HG03378 (cell line): ENCODE results near the gene LGALS9C.
A peak's percentile ranks its signal among the peaks of the same experiment; 100 is the strongest.
"Not testable (repeated sequence)": the region's sequence is repeated elsewhere in the genome, so short reads cannot be mapped to it uniquely, and the experiment has no call there.

Experiments used
- ATAC-seq: cut with Tn5 transposase; IDR thresholded peaks from one replicate; pipeline ENCODE4 v1.9.1; 2021; ENCODE audit warnings: mild to moderate bottlenecking, moderate library complexity; ENCODE audit not compliant: unreplicated experiment

The LGALS9C gene

GRCh38 chr17:18476508-18477308, at the start of gene LGALS9C:
Gene LGALS9C, plus strand, starts transcription at chr17:18476789. Its CDS starts 66 bp downstream, at chr17:18476855.
- peak; percentile 81 for ATAC-seq

- not testable (repeated sequence) for ATAC-seq
These were observed 44.4 kb upstream of the LGALS9C start for GRCh38 chr17:18432206-18432605.

GRCh38 chr17:18439465-18439870, 37.1 kb upstream of the LGALS9C start:
- ATAC-seq, result not testable (repeated sequence)

DNA sequence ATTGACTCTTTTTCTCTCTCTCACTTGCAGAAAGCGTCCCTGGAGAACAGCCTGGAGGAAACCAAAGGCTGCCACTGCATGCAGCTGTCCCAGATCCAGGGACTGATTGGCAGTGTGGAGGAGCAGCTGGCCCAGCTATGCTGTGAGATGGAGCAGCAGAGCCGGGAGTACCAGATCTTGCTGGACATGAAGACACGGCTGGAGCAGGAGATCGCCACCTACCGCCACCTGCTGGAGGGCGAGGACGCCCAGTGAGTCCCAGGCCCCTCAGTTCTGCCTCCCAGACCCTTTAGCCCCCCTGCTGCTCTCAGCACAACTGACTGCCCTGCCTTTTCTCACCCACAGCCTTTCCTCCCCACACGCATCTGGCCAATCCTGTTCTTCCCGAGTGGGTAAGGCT, 34.5 kb upstream of the LGALS9C start:
- ATAC-seq, result not testable (repeated sequence)

DNA sequence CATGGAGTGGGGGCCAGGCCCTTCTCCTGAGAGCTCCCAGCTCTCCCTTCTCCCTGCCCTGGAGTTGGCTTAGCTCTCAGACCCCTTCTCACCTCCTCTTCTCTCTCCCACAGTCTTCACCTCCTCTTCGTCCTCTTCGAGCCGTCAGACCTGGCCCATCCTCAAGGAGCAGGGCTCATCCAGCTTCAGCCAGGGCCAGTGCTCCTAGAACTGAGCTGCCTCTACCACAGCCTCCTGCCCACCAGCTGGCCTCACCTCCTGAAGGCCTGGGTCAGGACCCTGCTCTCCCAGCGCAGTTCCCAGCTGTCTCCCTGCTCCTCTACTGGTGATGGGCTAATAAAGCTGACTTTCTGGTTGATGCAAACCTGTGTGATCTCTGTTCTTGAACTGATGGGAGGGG, 34.1 kb upstream of the LGALS9C start:
- ATAC-seq, result not testable (repeated sequence)

DNA sequence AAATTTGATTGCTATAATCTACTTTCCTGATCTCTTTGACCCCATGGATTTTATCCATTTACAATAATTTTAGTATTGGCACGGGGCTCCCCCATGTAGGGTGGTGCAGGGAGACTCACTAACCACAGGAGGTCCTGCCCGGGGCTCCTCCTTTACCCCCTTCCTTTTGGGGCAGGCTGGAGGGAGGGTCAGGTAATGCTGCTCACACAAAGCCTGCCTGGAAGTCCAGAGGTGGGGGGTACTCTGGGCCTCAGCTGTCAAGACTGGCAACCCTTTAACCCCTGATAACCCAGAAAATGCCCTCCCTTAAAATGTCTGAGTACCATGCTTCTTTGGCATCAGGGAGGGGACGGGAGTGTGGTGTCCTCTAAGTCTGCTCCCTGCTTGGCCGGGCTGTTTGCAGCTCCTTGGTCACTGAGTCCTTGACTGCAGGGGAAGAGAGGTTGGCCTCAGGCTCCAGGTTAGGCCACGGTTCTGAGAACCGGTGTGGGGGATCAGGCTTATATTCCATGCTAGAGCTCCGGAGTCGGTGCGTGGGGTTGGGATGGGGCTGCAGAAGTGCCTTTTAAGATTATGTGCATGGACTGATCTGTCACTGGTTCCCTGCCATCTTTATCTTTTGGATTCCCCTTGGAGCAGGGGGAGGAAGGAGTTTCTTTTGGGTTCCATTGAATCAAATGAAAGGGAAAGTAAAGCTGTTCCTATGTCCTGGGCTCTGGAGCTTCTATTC, 28.9 kb upstream of the LGALS9C start:
- not testable (repeated sequence) for ATAC-seq

DNA sequence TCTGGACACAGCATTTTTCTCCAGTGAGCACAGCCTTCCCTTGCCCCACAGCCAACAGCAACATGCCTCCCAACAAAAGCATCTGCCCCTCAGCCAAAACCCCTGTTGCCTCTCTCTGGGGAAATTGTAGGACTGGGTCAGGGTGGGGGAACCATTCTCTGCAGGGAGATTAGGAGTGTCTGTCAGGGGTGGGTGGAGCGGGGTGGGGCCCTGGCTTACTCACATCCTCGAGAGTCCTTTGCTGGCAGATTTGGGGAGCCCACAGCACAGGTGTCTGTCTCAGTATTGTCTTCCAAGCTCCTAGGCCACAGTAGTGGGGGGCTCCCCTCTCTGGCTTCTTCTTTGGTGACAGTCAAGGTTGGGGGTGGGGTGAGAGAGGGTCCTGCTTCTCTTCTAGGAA, 28.3 kb upstream of the LGALS9C start:
- ATAC-seq, result not testable (repeated sequence)

DNA sequence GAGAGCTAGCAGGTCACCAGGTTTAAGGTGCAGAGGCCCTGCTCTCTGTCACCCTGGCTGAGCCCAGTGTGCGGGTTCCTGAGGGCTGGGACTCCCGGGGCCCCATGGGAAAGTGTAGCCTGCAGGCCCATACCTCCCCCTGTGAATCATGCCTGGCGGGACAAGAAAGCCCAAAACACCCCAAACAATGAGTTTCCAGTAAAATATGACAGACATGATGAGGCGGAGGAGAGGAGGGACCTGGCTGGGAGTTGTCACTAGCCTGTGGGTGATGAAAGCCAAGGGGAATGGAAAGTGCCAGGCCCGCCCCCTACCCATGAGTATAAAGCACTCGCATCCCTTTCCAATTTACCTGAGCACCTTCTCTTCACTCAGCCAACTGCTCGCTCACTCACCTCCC, 26.8 kb upstream of the LGALS9C start:
- not testable (repeated sequence) for ATAC-seq

DNA sequence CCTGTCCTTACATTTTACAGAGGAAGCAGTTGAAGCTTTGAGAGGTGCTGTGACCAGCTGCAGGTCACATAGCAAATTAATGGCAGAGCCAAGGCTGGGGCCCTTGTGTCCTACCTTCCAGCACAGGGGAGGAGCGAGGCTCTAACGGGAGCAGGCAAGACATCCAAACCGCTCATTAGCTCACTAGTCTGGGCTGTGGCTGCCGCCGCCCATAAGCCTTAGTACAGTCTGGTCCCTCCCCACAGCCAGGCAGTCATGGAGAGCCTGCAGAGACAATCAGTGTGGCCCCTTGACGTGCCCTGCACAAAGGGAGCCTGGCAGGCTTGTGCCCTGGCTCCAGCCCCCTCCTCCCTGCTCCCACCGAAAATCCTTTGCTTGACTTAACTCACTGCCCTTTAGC, 25.6 kb upstream of the LGALS9C start:
- not testable (repeated sequence) for ATAC-seq

GRCh38 chr17:18451969-18452368, 24.6 kb upstream of the LGALS9C start:
- not testable (repeated sequence) for ATAC-seq

- not testable (repeated sequence) for ATAC-seq
These were observed 17.6 kb upstream of the LGALS9C start for GRCh38 chr17:18459035-18459434.

- not testable (repeated sequence) for ATAC-seq
These were observed 12.6 kb upstream of the LGALS9C start for GRCh38 chr17:18463831-18464502.

DNA sequence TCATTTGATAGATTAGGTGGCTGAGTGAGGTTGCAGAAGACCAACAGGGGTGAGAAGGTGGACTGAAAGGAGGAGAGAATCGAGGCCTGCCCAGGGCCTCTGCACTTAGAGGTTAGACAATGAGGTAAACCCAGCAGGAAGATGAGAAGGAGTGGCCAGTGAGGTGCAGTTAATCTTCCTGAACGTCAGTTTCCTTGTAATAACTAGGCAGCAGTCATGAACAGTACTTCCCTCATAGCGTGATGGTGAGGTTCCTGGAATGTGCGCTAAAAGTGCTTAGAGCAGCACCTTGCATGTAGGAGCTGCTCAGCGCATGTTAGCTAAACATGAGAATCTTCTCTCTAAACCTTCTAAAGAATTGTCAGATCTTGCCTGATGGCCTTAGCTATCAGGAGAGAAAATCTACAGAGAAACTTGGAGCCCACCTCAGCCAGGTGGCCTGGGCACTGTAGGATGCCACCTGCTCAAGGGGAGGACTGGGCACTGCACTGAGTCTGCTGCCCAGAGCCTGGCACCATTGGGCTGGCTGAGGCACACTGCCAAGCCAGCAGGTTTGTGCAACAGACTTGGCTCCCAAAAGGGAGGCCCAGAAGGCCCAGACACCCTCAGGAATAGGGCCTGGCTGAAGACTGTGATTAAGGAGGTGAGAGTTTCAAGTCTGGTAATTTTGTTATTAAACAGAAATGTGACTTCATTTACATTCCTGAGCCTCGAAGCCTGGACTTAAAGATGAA, 10.2 kb upstream of the LGALS9C start:
- not testable (repeated sequence) for ATAC-seq

DNA sequence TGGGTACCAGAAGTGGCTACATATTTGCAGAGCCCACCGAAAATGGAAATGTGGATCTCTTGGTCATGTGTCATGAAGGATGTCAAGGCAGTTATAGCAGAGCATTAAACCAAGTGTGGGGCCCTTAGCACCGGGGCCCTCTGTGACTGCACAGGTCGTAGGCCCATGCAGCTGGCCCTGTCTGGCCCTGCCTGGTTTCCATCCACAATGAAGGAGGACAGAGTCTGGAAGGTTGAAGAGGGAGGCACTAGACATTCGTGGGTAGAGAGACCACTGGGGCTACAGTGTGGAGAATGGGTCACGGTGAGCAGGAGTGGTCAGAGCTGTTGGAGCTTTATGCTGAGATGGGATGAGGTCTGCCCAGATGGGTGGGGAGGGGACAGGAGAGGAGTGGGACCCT, 9.6 kb upstream of the LGALS9C start:
- not testable (repeated sequence) for ATAC-seq

DNA sequence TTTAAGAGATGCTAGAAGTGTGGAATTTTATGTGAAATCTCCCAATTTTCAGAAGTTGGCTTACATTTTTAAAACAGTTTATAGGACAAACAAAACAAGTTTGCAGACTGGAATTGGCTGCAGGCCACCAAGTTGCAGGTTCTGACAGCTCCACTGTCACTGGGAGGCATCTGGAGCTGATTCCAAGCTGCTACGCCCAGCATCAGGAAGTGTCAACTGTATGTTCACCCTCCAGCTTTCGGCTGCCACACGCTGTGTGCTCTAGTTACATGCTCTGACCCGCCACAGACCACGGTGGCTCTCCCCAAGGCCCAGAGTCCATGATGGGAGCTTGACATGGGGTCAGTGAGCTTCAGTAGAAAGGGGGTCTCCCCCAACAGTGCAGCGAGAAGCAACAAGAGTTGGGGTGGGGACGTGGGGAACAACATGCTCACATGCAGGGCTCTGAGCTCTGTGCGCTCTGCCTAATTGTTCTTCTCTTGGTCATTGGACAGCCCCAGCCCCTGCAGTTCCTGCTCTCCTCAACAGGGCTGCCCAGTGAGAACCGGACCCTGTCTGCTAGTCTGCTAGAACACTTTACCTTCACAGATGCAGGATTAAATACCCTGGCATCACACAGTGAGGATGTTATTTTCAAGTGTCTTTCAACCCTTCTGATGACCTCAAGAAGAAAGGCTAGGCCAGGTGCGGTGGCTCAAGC, 8.0 kb upstream of the LGALS9C start:
- ATAC-seq, result not testable (repeated sequence)

GRCh38 chr17:18469837-18470236, 6.8 kb upstream of the LGALS9C start:
- ATAC-seq, result not testable (repeated sequence)

DNA sequence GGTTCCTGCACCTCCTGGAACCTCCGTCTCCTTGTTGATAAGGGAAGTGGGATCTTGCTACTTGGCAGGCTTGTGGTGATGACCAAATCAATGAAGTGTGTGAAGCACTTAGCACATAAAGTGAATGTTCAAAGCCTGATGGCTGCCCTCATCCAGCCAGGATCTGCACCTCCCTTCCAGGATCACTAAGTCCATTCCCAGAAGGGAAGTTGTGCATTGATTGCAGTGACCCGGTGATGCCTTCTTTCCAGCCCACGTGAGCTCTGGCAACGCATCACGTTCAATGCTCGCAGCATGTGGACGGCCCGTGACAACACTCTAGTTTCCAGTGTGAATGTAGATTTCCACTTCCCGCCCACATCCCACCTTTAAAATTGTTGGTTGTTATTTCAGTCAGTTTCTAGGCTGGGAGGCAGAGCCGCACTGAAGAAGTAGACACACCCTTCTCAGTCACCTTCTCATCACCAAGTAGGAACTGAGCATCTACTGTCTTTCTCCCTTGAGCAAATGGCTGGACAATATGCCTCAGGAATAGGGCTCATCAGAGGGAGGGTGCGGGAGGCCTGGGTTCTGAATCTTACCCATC, 6.2 kb upstream of the LGALS9C start:
- not testable (repeated sequence) for ATAC-seq

GRCh38 chr17:18473967-18474366, 2.6 kb upstream of the LGALS9C start:
- ATAC-seq, result not testable (repeated sequence)

GRCh38 chr17:18474754-18475153, 1.8 kb upstream of the LGALS9C start:
- not testable (repeated sequence) for ATAC-seq

DNA sequence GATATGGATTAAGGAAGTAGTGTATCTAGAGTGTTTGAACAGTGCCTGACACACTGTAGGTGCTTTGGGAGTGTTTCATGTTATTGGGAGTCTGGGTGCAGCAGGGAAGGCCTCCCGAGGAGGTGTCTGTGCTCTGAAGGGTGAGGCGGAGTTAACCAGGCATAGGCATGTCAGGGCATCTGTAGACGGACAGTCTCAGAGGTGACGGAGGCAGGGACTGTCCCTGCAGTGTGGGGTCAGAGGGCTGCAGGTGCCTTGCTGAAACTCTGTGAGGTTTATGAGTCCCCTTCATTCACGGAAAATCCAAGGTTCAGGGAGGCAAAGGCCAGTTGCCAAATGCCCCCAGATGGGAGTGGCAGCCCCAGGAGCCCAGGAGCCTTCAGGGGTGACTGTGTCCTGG, 778 bp downstream of the LGALS9C start:
- not testable (repeated sequence) for ATAC-seq
